Mononuclear cell (primary cell): ENCODE data around the gene INTS14. TPM values are rescaled to one million over a fixed set of nuclear protein-coding genes. Genes with fewer than 3 reads are reported as not detected.
"Not testable (repeated sequence)": the region's sequence is repeated elsewhere in the genome, so short reads cannot be mapped to it uniquely, and the experiment has no call there.

Experiments used
- H3K27me3 ChIP-seq: 2 replicates; pipeline ENCODE4 v1.6.0; 2011; ENCODE audit warnings: low read length, control low read depth; ENCODE audit not compliant: insufficient read depth
- H3K4me1 ChIP-seq: 2 replicates; pipeline ENCODE4 v1.5.1; 2011; ENCODE audit warnings: mild to moderate bottlenecking, low read length, control low read depth; ENCODE audit not compliant: insufficient read depth
- H3K4me3 ChIP-seq: 2 replicates; pipeline ENCODE4 v1.5.1; 2011; ENCODE audit warnings: mild to moderate bottlenecking, low read length, moderate library complexity
- H3K9me3 ChIP-seq: 2 replicates; pipeline ENCODE4 v1.5.1; 2011; ENCODE audit warnings: low read depth, mild to moderate bottlenecking, control low read depth, low read length
- total RNA-seq: library from RNA; depleted of rRNA; stranded (reverse); fragments of >200 nt; gene quantifications from one replicate; pipeline ENCODE4 v1.2.3, GENCODE V29; 2012

Gene INTS14
- total RNA-seq, 1 donor: 24.2 TPM

DNA sequence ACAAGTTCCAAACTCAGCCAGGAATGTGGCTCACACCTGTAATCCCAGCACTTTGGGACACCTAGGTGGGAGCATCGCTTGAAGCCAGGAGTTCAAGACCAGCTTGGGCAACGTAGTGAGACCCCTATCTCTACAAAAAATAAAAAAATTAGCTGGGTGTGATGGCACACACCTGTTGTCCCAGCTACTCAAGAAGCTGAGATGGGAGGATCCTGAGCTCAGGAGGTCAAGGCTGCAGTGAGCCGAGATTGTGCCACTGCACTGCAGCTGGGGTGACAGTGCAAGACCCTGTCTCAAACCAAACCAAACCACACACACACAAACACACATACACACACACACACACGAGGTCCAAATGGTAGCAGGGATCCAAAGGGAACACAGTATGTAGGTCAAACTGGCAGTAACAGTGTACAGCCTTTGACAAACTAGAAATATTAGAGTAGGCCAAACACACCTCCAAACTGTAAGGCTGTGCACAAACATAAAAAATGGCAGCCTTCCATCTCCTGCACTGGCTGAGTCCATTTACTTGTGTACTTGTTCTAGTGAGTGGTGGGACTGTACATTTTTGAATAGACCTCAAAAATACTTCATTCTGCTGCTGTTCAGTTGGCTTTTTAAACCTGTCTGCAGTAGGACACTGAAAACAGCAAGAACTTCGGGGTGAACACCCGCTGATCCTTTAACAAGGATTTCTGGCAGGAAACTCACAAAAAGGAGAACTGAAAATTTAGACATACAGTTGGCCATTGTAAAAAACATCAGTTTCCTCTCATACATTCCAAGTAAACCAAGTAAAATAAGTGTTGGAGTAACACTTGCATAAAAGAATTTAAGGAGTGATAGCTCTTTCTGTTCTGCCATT, 33.6 kb downstream of the INTS14 start:
- H3K4me1 ChIP-seq: no peaks in the 10 kb centered on the region
- H3K27me3 ChIP-seq: no peaks in the 10 kb centered on the region
- H3K4me3 ChIP-seq: no peak overlapping the region
- H3K9me3 ChIP-seq: no peaks in the 10 kb centered on the region

GRCh38 chr15:65576664-65577063, 34.3 kb downstream of the INTS14 start:
- no peaks in the 10 kb centered on the region for H3K9me3 ChIP-seq
- H3K4me1 ChIP-seq: no peaks in the 10 kb centered on the region
- H3K27me3 ChIP-seq: no peaks in the 10 kb centered on the region
- no peak overlapping the region for H3K4me3 ChIP-seq

DNA sequence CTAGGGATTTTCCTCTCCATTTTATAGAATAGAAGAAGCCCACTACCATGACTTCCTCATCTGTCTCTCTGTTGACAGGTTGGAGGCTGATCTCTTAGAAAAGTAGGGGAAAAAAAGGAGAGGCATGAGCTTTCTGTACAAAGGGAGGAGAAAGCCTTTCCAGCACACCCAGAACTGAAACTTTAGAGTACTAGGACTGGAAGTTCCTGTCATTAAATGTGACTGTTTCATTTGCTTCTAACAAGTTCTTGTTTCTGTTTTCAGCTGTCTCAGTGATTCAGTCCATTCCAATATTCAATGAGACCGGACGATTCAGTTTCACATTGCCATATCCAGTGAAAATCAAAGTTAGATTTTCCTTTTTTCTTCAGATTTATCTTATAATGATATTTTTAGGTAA, 39.0 kb downstream of the INTS14 start:
- Histone ChIP-seq H3K27me3 (no peaks in the 10 kb centered on the region), H3K4me3 (no peak overlapping the region), H3K9me3 (no peaks in the 10 kb centered on the region), H3K4me1 (no peaks in the 10 kb centered on the region)

DNA sequence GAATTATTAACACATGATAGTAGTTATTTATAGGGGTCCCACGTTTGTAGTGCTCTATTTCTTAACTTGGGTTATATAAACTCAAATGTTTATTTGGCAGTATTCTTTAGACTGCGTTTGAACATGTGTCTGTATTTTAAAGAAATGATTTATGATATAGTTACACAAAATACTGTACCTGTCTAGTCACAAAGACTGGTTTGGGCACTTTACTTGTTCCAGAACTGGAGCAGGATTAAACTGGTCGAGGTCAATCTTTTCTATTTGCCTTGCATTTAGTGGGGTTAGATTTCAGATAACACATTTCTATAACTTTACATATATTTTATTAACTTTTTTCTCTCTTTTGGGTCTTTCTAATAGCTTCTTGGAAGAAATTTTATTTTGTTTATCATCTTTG, 41.2 kb downstream of the INTS14 start:
- Histone ChIP-seq H3K4me1 (no peaks in the 10 kb centered on the region), H3K27me3 (no peaks in the 10 kb centered on the region), H3K9me3 (no peaks in the 10 kb centered on the region), H3K4me3 (no peak overlapping the region)

- Histone ChIP-seq H3K9me3 (no peaks in the 10 kb centered on the region), H3K4me1 (no peaks in the 10 kb centered on the region), H3K27me3 (no peaks in the 10 kb centered on the region), H3K4me3 (no peak overlapping the region)
Measured at GRCh38 chr15:65561934-65562333, 49.0 kb downstream of the INTS14 start.

- no peaks in the 10 kb centered on the region for H3K9me3 ChIP-seq
- H3K4me1 ChIP-seq: no peaks in the 10 kb centered on the region
- H3K4me3 ChIP-seq: no peak overlapping the region
- no peaks in the 10 kb centered on the region for H3K27me3 ChIP-seq
Measured at GRCh38 chr15:65559941-65560340, 51.0 kb downstream of the INTS14 start.

DNA sequence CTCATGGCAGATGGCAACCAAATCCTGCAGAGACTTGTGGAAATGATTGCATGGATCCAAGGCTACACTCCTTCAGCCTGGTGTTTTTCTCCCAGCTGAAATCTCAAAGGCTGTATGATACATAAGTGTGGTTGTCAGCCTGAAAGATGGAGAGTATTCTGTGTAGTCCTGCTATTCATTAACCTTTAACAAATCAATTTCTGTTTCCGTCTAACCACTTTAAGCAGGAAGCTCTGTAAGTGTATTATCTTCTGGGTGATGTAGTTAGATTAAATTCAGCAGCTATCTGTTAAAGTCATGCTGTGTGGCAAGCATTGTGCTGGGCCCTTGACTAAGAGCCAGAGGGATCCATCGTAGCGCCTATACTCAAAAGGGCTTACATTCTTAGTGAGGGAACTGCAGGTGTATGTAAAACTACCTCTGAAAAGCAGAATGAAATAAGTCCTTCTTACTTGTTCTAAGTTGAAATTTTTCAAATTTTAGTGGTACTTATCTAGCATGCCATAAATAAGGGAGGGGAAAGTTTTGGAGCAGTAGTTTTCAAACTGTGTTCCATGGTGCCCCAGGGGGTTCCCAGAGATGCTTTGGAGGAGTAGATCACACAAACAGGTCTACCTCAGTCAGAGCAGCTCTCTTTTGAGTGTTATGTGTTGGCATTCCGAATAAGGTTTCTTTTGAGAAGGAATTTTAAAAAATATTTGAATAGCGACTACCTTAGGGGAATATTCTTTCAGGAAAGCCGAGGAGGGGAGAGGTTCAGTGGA, 51.8 kb downstream of the INTS14 start:
- no peaks in the 10 kb centered on the region for H3K4me1 ChIP-seq
- H3K9me3 ChIP-seq: no peaks in the 10 kb centered on the region
- no peak overlapping the region for H3K4me3 ChIP-seq
- no peaks in the 10 kb centered on the region for H3K27me3 ChIP-seq

DNA sequence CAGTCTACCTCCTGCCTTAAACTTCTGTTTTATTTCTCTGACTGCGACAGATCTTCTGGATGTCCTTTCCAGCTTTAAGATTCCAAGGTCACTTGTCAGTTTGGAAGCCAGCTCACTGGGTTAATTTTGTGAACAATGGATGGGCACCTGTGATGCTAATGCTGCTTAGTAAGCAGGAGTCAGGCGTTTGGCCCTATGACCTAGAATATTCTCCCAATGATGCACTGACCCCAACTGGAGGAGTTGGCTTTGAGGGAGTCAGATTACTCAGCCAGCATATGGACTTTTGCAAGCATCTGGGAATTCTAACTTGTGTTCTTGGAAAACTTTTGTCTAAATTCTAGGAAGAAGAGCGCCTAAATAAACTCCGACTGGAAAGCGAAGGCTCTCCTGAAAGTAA, 52.6 kb downstream of the INTS14 start:
- H3K4me3 ChIP-seq: no peak overlapping the region
- H3K27me3 ChIP-seq: no peaks in the 10 kb centered on the region
- no peaks in the 10 kb centered on the region for H3K4me1 ChIP-seq
- no peaks in the 10 kb centered on the region for H3K9me3 ChIP-seq

DNA sequence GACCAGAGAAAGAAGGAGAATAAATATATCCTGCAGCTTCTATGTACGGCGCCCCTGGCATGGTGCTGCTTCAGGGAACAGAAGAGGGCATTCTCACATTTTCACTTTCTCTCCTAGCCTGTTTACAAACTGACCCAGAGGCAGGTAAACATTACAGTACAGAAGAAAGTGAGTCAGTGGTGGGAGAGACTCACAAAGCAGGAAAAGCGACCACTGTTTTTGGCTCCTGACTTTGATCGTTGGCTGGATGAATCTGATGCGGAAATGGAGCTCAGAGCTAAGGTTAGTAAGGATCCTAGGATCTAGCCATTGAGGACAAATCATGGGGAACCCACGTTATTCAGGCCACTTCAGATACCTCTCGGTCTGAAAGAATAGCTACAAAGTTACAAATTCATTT, 54.3 kb downstream of the INTS14 start:
- Histone ChIP-seq H3K27me3 (no peaks in the 10 kb centered on the region), H3K4me3 (no peak overlapping the region), H3K4me1 (no peaks in the 10 kb centered on the region), H3K9me3 (no peaks in the 10 kb centered on the region)

DNA sequence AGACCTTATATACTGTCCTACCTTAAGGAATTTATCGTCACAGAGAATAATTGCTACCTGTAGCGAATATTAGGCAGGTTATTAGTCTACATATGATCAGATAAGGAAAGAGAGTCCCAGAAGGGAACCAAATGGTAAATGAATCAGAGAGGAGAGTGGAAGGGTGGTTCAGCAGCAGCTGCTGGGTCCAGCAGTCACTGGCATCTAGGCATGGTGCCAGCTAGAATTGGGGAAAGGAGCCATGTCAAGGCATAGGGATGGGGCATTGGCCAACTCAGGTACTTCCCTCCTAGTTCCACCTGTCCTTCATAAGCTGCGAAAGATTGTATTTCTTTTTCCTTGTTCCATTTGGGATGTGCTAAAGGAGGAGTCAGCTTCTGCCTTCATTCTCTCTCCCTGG, 57.2 kb downstream of the INTS14 start:
- H3K27me3 ChIP-seq: no peaks in the 10 kb centered on the region
- H3K9me3 ChIP-seq: no peaks in the 10 kb centered on the region
- no peaks in the 10 kb centered on the region for H3K4me1 ChIP-seq
- no peak overlapping the region for H3K4me3 ChIP-seq

GRCh38 chr15:65552851-65553250, 58.1 kb downstream of the INTS14 start:
- H3K4me3 ChIP-seq: not testable (repeated sequence)

GRCh38 chr15:65551183-65551582, 59.7 kb downstream of the INTS14 start:
- Histone ChIP-seq H3K4me1 (no peaks in the 10 kb centered on the region), H3K9me3 (no peaks in the 10 kb centered on the region)

More at GRCh38 chr15:65552851-65553250, 58.1 kb downstream of the INTS14 start:
- not testable (repeated sequence) for H3K27me3 ChIP-seq, H3K9me3 ChIP-seq, H3K4me1 ChIP-seq

GRCh38 chr15:65550681-65551098, 60.2 kb downstream of the INTS14 start:
- H3K4me3 ChIP-seq: no peak overlapping the region
- no peaks in the 10 kb centered on the region for H3K9me3 ChIP-seq
- no peaks in the 10 kb centered on the region for H3K27me3 ChIP-seq
- H3K4me1 ChIP-seq: no peaks in the 10 kb centered on the region

More at GRCh38 chr15:65551183-65551582, 59.7 kb downstream of the INTS14 start:
- no peaks in the 10 kb centered on the region for H3K27me3 ChIP-seq
- H3K4me3 ChIP-seq: no peak overlapping the region

GRCh38 chr15:65549288-65549687, 61.6 kb downstream of the INTS14 start:
- H3K27me3 ChIP-seq, H3K9me3 ChIP-seq, H3K4me1 ChIP-seq, H3K4me3 ChIP-seq: not testable (repeated sequence)

DNA sequence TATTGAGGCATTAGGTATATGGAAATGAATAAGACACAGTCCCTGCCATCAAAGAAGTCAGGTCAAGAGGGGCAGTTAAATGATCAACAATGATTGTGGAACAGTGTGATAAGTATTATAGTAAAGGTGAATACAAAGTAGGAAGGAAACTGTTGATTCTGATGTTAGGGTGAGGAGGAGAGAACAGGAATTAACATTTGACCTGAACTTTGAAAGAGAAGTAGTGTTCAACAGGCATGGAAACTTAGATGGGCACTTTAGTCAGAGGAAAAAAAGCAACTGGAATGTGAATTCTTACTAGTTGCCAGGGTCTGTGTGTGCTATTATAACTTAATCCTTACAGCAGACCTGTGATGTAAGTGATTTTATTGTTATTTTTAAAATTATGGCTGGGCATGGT, 63.1 kb downstream of the INTS14 start:
- Histone ChIP-seq H3K27me3 (no peaks in the 10 kb centered on the region), H3K9me3 (no peaks in the 10 kb centered on the region), H3K4me3 (no peak overlapping the region), H3K4me1 (no peaks in the 10 kb centered on the region)
